COLO829 (cell line): Measurements from ENCODE around the gene CDC42.
"Not testable (repeated sequence)": the region's sequence is repeated elsewhere in the genome, so short reads cannot be mapped to it uniquely, and the experiment has no call there.

Experiments
- DNase-seq: peaks from one replicate; pipeline ENCODE4 v3.0.0; 2012; ENCODE audit warnings: low spot score

Gene CDC42

GRCh38 chr1:22075718-22076117, 23.2 kb downstream of the CDC42 start:
- no peak for DNase-seq

- no peak for DNase-seq
Observed at GRCh38 chr1:22076346-22076745, 23.8 kb downstream of the CDC42 start.

GRCh38 chr1:22077728-22078127, 25.2 kb downstream of the CDC42 start:
- DNase-seq, result peak; percentile 38

GRCh38 chr1:22078133-22078532, 25.6 kb downstream of the CDC42 start:
- DNase-seq, result no peak

- DNase-seq, result no peak
Observed at GRCh38 chr1:22080191-22080590, 27.7 kb downstream of the CDC42 start.

- no peak for DNase-seq
Observed at GRCh38 chr1:22088331-22088730, 35.8 kb downstream of the CDC42 start.

- DNase-seq, result no peak
Observed at GRCh38 chr1:22089134-22089571, 36.6 kb downstream of the CDC42 start.

- no peak for DNase-seq
Observed at GRCh38 chr1:22089787-22090186, 37.3 kb downstream of the CDC42 start.

GRCh38 chr1:22090867-22091266, 38.4 kb downstream of the CDC42 start:
- DNase-seq, result no peak

- DNase-seq, result not testable (repeated sequence)
Observed at GRCh38 chr1:22092026-22092768, 39.7 kb downstream of the CDC42 start.

- DNase-seq, result no peak
Observed at GRCh38 chr1:22093513-22093912, 41.0 kb downstream of the CDC42 start.

- peak; percentile 47 for DNase-seq
Observed at GRCh38 chr1:22096036-22096435, 43.5 kb downstream of the CDC42 start.

- DNase-seq, result no peak
Observed at GRCh38 chr1:22096463-22096862, 44.0 kb downstream of the CDC42 start.

GRCh38 chr1:22098752-22099151, 46.2 kb downstream of the CDC42 start:
- no peak for DNase-seq

GRCh38 chr1:22100168-22100567, 47.7 kb downstream of the CDC42 start:
- DNase-seq, result no peak

GRCh38 chr1:22101199-22101598, 48.7 kb downstream of the CDC42 start:
- DNase-seq, result no peak

- DNase-seq, result no peak
Observed at GRCh38 chr1:22101995-22102394, 49.5 kb downstream of the CDC42 start.

GRCh38 chr1:22102746-22103145, 50.2 kb downstream of the CDC42 start:
- no peak for DNase-seq

- DNase-seq, result no peak
Observed at GRCh38 chr1:22104094-22104493, 51.6 kb downstream of the CDC42 start.

GRCh38 chr1:22104865-22105437, 52.4 kb downstream of the CDC42 start:
- no peak for DNase-seq

- peak; percentile 50 for DNase-seq
Observed at GRCh38 chr1:22105611-22106207, 53.2 kb downstream of the CDC42 start.

- no peak for DNase-seq
Observed at GRCh38 chr1:22107126-22107525, 54.6 kb downstream of the CDC42 start.

GRCh38 chr1:22108339-22109105, 56.0 kb downstream of the CDC42 start:
- DNase-seq, result peak; percentile 53
